Lower leg skin (tissue), 3 donors: ENCODE measurements around the gene SPOCK1.

Source experiments
- POLR2A ChIP-seq, 2 donors: fragments of 450-650 bp; IDR thresholded peaks; one replicate each; pipeline ENCODE4 v1.6.1; 2016 to 2017; ENCODE audit warnings: antibody characterized with exemption in 2 of 2, mild to moderate bottlenecking in 1 of 2, moderate library complexity in 1 of 2
- TF ChIP-seq, protein P1 (sequence below), 3 donors: fragments of 450-650 bp; IDR thresholded peaks; one replicate each; pipeline ENCODE4 v1.5.1; 2016; ENCODE audit warnings: antibody characterized with exemption in 3 of 3, mild to moderate bottlenecking in 3 of 3, moderate library complexity in 2 of 3

DNA sequence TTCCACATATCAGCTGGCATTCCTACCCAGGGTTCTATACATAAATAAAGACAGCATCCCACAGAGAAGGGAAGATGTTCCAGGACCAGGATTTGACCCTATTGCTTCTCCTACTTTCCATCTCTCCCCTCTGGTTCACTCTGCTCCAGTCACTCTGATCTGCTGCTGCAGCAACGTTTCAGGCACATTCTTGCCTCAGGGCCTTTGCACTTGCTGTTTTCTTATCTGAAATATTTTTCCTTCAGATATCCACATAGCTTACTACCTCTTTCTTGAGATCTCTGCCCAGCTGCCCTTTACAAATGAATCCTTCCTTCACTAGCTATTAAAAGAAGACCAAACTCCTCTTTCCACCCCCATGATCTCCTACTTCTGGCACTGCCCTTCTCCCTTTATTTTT, 204.5 kb downstream of the SPOCK1 start:
- TF ChIP-seq, protein P1, sequence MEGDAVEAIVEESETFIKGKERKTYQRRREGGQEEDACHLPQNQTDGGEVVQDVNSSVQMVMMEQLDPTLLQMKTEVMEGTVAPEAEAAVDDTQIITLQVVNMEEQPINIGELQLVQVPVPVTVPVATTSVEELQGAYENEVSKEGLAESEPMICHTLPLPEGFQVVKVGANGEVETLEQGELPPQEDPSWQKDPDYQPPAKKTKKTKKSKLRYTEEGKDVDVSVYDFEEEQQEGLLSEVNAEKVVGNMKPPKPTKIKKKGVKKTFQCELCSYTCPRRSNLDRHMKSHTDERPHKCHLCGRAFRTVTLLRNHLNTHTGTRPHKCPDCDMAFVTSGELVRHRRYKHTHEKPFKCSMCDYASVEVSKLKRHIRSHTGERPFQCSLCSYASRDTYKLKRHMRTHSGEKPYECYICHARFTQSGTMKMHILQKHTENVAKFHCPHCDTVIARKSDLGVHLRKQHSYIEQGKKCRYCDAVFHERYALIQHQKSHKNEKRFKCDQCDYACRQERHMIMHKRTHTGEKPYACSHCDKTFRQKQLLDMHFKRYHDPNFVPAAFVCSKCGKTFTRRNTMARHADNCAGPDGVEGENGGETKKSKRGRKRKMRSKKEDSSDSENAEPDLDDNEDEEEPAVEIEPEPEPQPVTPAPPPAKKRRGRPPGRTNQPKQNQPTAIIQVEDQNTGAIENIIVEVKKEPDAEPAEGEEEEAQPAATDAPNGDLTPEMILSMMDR (IDR thresholded peaks at IDR 0.05), result no peak
- no peak for TF ChIP-seq POLR2A (IDR thresholded peaks at IDR 0.05)
